Fibroblast of lung (primary cell): ENCODE data around the gene KDM1A. TPM values are rescaled to one million over a fixed set of nuclear protein-coding genes. Genes with fewer than 3 reads are reported as not detected.
A peak's percentile ranks its signal among the peaks of the same experiment; 100 is the strongest.

Experiments used
- DNase-seq, 2 donors: peaks; one replicate each; pipeline versions ENCODE4 v3.0.0 to v3.0.0-alpha.2; 2010; ENCODE audit warnings: low read depth in 2 of 2
- H2AFZ ChIP-seq: 2 replicates; pipeline ENCODE4 v1.5.1; 2012; ENCODE audit warnings: low read length, control low read depth, inconsistent platforms
- H3K27ac ChIP-seq: 2 replicates; pipeline ENCODE4 v1.5.1; 2011; ENCODE audit warnings: low read length, control low read depth; ENCODE audit not compliant: insufficient read depth
- H3K27me3 ChIP-seq: 2 replicates; pipeline ENCODE4 v1.5.1; 2011; ENCODE audit warnings: mild to moderate bottlenecking, low read length; ENCODE audit not compliant: control insufficient read depth, insufficient read depth
- H3K36me3 ChIP-seq: 2 replicates; pipeline ENCODE4 v1.5.1; 2011; ENCODE audit warnings: low read length; ENCODE audit not compliant: control insufficient read depth, insufficient read depth
- H3K4me1 ChIP-seq: 2 replicates; pipeline ENCODE4 v1.5.1; 2011; ENCODE audit warnings: low read length; ENCODE audit not compliant: control insufficient read depth, insufficient read depth; ENCODE audit errors: extremely low read depth
- H3K4me2 ChIP-seq: 2 replicates; pipeline ENCODE4 v1.5.1; 2011; ENCODE audit warnings: low read length, control low read depth; ENCODE audit not compliant: insufficient read depth; ENCODE audit errors: extremely low read depth
- H3K4me3 ChIP-seq, 4 experiments: fragments of 200-600 bp in 1 of 4; sonication (generic) in 1 of 4; replicated peaks in 1 of 4; 2 replicates each; pipeline ENCODE4 v1.5.1; 2011 to 2016; ENCODE audit warnings: low read length in 4 of 4, low read depth in 3 of 4, mild to moderate bottlenecking in 3 of 4, control low read depth in 2 of 4, inconsistent platforms in 1 of 4, mixed read lengths in 1 of 4; ENCODE audit not compliant: insufficient read depth in 1 of 4; ENCODE audit errors: control extremely low read depth in 1 of 4
- H3K79me2 ChIP-seq: 2 replicates; pipeline ENCODE4 v1.5.1; 2012; ENCODE audit warnings: mild to moderate bottlenecking, low read length, inconsistent platforms; ENCODE audit not compliant: control insufficient read depth, insufficient read depth
- H3K9ac ChIP-seq: 2 replicates; pipeline ENCODE4 v1.5.1; 2011; ENCODE audit warnings: mild to moderate bottlenecking, low read length, control low read depth; ENCODE audit not compliant: insufficient read depth
- H3K9me3 ChIP-seq: 2 replicates; pipeline ENCODE4 v1.5.1; 2012; ENCODE audit warnings: low read depth, low read length; ENCODE audit not compliant: control insufficient read depth, insufficient read depth
- H4K20me1 ChIP-seq: 2 replicates; pipeline ENCODE4 v1.5.1; 2011; ENCODE audit warnings: low read length; ENCODE audit not compliant: control insufficient read depth, insufficient read depth; ENCODE audit errors: extremely low read depth
- CTCF ChIP-seq, 2 donors: IDR thresholded peaks in 1 of 2; conservative IDR thresholded peaks in 1 of 2; 1 replicate in 1 of 2; 2 replicates in 1 of 2; pipeline ENCODE4 v1.5.1; 2011 to 2012; ENCODE audit warnings: low read length in 2 of 2, control low read depth in 1 of 2, inconsistent platforms in 1 of 2, low read depth in 1 of 2, mild to moderate bottlenecking in 1 of 2
- EZH2 ChIP-seq: IDR thresholded peaks from 2 replicates; pipeline ENCODE4 v1.5.1; 2012; ENCODE audit warnings: low read length, control low read depth, mild to moderate bottlenecking; ENCODE audit errors: missing control alignments
- polyA plus RNA-seq, 2 donors: library from polyadenylated mRNA; depleted of rRNA in 1 of 2; stranded (reverse) in 1 of 2; unstranded in 1 of 2; fragments of >200 nt; gene quantifications; 2 replicates each; pipeline ENCODE4 v1.2.1, GENCODE V29; 2011 to 2012; ENCODE audit warnings: missing spikeins in 1 of 2
- total RNA-seq: library from RNA; depleted of rRNA; stranded (reverse); fragments of >200 nt; gene quantifications from 2 replicates; pipeline ENCODE4 v1.2.1, GENCODE V29; 2014

The KDM1A gene
- total and polyA plus RNA-seq, 2 donors (not counting 1 experiment from before 2014, with no cell fraction given): 72.0 to 72.4 TPM

- no peaks in the 10 kb centered on the region for H3K27me3 ChIP-seq
- DNase-seq: peak in 1 of 2 donors; percentile 28
- H2AFZ ChIP-seq: no peak overlapping the region
- no peak for TF ChIP-seq CTCF (conservative IDR thresholded peaks at IDR 0.05 in 1 of 2, IDR thresholded peaks at IDR 0.05 in 1 of 2; ENCODE audit: low read depth in 1 of 2, low read length in 2 of 2)
- TF ChIP-seq EZH2: no peak
- H3K36me3 ChIP-seq: peaks cover 9% of the 10 kb centered on the region
- no peak overlapping the region for H3K4me2 ChIP-seq
- H4K20me1 ChIP-seq: no peaks in the 10 kb centered on the region
- no peaks in the 10 kb centered on the region for H3K9me3 ChIP-seq
- no peak overlapping the region for H3K27ac ChIP-seq
- H3K4me1 ChIP-seq: peaks cover 28% of the 10 kb centered on the region
- H3K79me2 ChIP-seq: peaks cover 2% of the 10 kb centered on the region
- H3K9ac ChIP-seq: no peak overlapping the region
- no peak overlapping the region for H3K4me3 ChIP-seq
Measured at GRCh38 chr1:23097316-23097715, 78.0 kb downstream of the KDM1A start.

GRCh38 chr1:23098463-23099170 is 79.3 kb downstream of the KDM1A start:
- Histone ChIP-seq H3K27ac (no peak overlapping the region), H3K79me2 (peaks cover 2% of the 10 kb centered on the region), H3K9me3 (no peaks in the 10 kb centered on the region), H4K20me1 (no peaks in the 10 kb centered on the region), H3K4me1 (peaks cover 39% of the 10 kb centered on the region), H3K36me3 (peaks cover 4% of the 10 kb centered on the region), H3K4me2 (peak overlapping the region; percentile 56), H3K27me3 (no peaks in the 10 kb centered on the region), H3K9ac (no peak overlapping the region), H3K4me3 (no peak overlapping the region), H2AFZ (no peak overlapping the region)
- TF ChIP-seq EZH2 (no peak), CTCF (conservative IDR thresholded peaks at IDR 0.05 in 1 of 2, IDR thresholded peaks at IDR 0.05 in 1 of 2; ENCODE audit: low read depth in 1 of 2, low read length in 2 of 2) (peak; percentile 95 to 98)
- DNase-seq: peak; percentile 59 to 84

- Histone ChIP-seq H3K4me1 (peaks cover 41% of the 10 kb centered on the region), H3K27me3 (no peaks in the 10 kb centered on the region), H3K9ac (no peak overlapping the region), H3K36me3 (no peaks in the 10 kb centered on the region), H3K79me2 (peaks cover 2% of the 10 kb centered on the region), H3K4me3 (no peak overlapping the region), H4K20me1 (no peaks in the 10 kb centered on the region), H2AFZ (no peak overlapping the region), H3K4me2 (peak overlapping the region; percentile 56), H3K27ac (no peak overlapping the region), H3K9me3 (no peaks in the 10 kb centered on the region)
- no peak for DNase-seq
- no peak for TF ChIP-seq EZH2
- TF ChIP-seq CTCF (conservative IDR thresholded peaks at IDR 0.05 in 1 of 2, IDR thresholded peaks at IDR 0.05 in 1 of 2; ENCODE audit: low read depth in 1 of 2, low read length in 2 of 2): no peak
Measured at GRCh38 chr1:23099171-23099536, 79.9 kb downstream of the KDM1A start.
